NCI-H446 treated with DMSO at 0.1 percent for 48 hours (cell line): ENCODE data around the gene RAB7B.

Experiments
- DNase-seq: peaks from one replicate; lab custom pipeline; 2025; lab: John Stamatoyannopoulos, UW

RAB7B gene

DNA sequence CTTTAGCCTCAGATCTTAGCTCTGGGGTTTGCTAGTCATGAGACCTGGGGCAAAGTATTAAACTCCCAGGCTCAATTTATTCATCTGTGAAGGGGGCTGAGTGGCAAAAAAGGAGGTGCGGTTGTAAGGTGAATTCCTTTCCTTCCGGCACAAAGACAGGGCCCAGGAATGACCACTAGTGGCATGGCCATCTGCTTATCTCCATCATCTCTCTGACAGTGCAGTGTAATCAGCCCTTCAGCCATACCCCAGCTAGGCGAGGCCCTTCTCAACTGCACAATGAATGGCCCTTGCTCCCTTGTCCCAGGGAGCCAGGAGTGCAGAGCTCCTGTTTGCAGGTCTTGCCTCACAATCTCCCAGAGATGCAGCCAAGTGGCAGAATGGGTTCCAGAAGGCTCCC, 54.3 kb downstream of the RAB7B start:
- no peak for DNase-seq

DNA sequence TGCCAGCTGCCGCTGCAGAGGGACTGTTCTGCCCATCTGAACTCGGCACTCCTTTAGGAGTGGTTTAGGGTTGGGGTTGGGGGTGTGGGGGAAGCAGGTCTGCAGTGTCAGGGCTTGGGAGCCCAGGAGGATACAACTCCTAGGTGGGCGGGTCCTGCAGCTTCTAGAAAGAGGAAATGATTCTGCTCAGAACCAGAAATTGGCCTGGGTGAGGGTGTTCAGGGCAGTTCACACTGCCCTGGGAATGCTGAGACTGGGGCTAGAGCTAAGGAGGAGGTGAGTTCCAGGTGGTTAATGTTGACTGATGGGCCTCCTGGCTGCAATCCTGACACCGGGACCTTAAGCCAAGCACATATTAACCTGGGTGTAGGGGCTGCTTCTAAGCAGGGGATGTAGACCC, 55.2 kb downstream of the RAB7B start:
- no peak for DNase-seq

DNA sequence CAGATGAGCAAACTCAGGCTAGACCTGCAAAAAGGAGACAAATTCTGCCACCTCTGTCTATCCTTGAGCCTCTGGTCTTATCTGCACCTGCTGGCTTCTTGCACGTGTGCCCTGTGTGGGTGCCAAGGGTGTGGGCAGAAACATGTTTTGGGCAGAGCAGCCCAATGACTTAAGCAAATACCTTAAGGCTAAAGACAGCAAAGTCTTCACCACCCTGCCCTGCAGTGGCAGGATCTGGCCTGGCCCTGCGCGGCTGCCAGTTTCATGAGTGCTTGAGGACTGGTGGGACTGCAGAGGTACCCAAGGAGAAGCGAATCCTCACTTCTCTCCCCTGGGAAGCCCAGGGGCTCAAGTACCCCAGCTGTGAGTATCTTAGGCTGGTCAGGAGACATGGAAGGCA, 56.2 kb downstream of the RAB7B start:
- DNase-seq, result no peak

DNA sequence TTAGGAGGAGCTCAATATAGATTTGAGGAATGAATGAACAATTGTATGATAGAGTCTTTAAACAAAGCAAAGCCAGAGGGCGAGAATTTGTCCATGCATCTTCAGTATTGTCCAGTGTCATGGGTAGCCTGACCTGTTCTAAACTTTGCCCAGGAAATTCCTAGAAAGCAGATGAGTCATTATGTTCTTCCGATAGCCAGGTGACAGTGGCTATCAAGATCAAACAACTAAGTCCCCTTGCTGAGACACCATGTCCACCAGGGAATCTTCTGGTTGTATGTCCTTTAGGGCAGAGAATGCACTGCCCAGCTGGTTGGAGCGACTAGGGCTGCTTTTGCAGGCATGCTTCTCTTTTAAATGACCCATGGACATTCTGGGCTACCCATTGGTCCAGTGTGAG, 58.1 kb downstream of the RAB7B start:
- DNase-seq, result no peak

DNA sequence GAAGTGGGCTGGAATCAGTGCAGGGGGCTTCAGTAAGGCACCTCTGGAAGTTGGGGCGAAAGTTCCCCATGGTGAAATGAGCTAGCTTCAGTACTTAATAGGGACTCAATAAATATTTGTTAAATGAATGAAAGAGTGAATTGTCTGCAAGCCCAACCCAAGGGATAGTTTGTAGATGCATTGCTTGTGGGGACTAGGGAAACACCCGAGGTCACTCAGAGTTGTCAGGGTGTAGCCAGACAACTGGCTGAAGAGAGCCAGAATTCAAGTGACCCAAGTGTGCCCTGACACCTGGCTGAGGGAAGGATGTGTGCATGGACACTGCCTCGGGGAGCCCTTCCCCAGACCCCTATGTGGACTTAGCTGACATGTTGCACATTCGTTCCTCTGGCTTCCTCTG, 58.7 kb downstream of the RAB7B start:
- DNase-seq, result no peak

DNA sequence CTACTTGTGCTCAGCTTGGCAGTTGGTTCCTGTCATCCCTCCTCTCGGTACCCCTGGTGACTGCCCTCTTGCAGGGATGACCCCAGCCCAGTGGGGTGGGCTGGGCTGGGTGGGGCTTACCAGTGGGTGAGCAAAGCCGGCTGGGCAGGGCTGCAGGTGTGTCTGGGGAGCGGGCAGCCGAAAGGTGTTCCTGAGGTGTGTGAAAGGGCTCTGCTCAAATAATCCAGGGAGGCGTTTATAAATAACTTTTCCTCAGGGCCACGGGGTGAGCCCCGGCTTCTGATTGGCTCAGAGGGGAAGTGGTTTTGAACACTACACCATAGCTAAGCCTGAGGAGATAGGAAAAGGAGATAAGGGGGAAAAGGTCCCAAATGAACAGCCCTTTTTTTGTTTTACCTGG, 60.0 kb downstream of the RAB7B start, which contains the start of gene SLC26A9:
SLC26A9 (minus strand) TSS at position 212 of the 400 bp plus-strand sequence. CDS start 7,636 bp downstream, outside the sequence.
- DNase-seq, result no peak

DNA sequence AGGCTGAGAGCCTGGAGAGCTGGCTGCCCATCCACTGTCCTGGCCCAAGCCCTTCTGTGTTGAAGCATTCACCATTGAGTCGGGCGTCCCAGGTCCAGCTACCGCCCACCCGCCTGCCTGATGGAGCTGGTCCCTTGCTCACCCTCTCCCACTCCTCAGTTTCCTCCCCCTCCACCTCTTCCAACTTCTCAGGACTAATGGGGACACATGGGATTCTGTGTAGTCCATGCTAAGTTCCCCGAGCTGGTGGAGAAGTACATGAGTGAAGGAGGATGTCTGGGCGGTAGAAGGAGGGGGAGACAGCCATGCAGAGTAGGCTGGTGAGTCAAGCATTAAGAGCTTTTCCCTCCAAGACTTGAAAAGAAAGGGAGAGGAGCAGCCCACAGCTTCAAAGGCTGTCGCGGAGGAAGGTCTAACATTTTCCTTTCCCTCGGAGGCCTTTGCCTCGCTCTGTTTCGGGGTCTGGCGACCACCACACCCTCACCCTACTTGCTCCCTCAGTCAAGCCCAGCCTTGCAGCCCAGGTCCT, 60.5 kb downstream of the RAB7B start:
- DNase-seq, result no peak

DNA sequence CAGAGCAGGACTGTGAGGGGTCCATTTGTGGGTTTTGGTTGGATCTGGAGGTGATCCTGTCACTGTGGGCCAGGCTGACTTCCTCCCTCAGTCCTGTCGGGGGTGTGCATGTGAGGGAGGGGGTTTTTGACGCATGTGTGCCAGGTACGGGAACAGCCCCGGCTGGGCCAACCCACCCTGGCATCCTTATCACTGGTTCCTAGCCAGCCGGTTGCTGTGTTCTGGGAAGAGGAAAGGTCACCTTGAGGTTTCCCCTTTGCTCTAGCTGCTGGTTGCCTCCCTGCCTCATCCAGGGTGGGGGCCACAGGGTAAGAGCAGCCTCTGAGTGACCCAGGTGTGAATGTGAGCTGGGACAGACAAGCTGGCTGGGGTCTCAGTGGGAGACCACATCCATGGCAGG, 62.5 kb downstream of the RAB7B start:
- no peak for DNase-seq

DNA sequence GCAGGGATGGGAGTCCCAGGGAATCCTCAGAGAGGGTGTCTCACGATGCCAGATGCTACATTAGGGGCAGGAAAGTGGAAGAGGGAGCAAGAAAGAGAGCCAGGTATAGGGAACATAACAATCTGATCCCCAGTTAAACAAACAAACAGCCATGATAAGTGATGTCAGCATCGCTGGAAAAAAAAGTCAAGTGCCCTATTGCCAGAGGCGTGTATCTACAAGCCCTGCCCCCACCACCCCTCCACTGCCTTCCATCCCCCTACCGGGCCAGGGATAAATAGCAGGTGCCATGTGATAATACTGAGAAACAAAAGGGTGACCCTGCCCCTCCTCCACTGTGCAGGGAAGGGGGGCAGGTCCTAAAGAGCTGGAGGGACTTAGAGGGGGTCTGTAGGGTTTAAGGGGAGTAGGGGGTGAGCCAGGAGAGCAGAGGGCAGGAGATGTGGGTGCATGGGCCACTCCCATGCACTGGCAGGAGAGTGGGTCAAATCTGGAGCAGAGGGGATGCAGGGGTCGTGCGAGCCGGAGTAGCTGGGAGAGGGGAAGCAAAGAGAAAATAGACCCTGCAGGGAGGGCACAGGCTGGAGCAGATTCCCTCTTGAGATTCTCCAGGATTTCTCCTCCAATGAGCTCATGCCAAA, 63.4 kb downstream of the RAB7B start:
- no peak for DNase-seq

DNA sequence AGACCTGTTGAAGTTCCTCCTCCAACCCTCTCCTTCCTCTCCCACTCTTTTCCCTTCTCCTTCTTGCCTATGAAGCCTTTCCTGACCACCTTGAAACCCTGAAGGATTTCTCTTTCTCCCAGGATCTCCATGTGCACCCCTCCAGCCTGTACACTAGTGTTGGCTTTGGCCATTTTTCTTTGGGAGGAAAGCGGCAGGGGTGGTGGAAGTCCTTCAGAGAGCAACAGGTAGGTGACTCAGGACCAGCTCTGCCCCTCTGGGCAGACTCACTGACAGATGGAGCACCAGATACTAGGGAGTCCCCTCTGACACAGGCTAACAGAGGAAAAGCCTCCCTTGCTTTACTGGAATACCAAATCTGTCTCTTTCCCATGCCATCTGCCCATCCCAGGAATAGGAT, 64.5 kb downstream of the RAB7B start:
- DNase-seq, result no peak

DNA sequence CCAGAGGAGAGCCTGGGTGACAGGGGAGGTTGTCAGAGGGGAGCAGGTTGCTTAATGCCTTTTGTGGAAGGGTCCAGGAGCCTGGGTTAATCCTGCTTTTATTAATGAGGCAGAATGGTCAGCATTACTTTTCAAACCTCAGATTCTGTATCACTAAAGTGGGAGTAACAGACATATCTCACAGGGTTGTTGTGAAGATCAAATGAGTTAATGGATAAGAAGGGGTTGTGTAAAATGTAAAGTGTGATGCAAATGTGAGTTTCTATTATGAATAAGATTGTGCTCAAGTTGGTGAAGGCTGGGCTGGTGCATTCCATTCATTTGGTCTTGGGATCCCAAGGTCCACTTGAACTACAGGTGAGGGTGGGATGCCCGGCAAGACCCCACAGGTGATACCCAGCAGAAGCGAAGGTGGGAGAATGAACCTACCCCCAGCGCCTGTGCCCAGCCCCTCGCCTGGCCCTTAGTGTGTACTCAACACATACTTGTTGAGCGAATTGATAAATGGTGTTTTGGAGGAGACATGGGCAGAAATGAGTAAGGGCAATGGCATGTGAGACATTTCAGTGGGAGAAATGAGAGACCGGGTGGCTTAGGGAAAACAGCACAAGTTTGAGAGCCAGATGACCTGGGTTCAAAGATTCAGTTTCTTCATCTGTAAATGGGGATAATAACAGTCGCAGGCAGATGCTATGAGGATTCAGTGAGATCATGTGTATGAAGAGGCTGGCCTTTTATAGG, 66.2 kb downstream of the RAB7B start:
- no peak for DNase-seq

DNA sequence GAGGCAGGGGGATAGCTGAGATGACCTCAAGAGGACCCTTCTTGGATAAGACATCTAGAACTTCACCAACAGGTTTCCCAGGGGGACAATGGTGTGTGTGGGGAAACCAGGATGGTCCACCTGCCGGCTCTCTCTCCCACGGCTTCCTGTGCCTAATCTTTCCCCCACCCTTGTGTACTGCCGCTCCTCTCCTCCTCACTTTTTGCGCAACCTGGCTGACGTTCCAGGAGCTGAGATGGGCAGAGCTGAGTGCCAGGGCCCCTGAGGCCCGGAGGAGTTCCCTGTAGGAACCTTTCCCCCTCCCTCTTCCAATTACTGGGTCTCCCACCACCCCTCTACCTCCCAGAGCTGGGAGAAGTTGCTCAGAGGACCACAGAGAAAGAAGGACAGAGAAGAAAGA, 66.9 kb downstream of the RAB7B start:
- DNase-seq, result no peak

DNA sequence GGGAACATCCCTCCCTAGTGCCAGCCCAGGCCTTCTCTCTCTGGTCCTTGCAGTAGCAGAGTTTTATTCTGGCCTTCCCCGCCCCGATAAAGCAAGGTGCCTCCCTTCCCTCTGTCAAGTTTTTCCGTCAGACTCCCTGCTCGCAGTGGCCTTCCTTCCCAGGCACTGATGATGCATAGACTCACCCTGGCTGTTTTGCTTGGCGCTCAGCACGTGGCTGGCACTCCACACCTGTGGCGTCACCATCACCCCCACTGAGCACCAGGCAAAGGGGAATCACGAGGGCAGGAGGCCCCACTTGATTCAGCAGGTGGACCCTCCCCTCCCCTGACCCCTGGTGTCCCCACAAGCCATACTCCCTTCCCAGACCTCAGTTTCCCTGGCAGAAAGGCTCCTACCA, 67.3 kb downstream of the RAB7B start:
- DNase-seq, result no peak

DNA sequence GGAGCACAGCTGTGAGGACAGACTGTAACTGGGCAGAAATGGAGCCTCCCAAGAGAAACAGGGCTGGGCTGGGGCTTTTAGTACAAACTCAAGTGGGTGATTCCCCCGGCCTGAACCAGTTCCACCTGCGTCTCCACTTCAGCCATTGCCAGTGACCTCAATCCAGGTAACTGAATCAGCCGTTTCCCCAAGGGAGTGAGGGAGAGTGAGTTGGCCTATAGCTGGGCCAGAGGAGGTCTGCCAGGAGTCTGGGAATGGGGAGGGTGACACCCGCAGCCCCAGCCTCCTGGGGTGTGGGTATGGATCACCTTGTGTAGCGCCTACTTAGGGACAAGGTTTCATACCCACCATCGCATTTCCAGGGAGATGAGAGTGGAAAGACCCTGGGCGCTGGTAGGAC, 68.4 kb downstream of the RAB7B start:
- DNase-seq, result no peak

DNA sequence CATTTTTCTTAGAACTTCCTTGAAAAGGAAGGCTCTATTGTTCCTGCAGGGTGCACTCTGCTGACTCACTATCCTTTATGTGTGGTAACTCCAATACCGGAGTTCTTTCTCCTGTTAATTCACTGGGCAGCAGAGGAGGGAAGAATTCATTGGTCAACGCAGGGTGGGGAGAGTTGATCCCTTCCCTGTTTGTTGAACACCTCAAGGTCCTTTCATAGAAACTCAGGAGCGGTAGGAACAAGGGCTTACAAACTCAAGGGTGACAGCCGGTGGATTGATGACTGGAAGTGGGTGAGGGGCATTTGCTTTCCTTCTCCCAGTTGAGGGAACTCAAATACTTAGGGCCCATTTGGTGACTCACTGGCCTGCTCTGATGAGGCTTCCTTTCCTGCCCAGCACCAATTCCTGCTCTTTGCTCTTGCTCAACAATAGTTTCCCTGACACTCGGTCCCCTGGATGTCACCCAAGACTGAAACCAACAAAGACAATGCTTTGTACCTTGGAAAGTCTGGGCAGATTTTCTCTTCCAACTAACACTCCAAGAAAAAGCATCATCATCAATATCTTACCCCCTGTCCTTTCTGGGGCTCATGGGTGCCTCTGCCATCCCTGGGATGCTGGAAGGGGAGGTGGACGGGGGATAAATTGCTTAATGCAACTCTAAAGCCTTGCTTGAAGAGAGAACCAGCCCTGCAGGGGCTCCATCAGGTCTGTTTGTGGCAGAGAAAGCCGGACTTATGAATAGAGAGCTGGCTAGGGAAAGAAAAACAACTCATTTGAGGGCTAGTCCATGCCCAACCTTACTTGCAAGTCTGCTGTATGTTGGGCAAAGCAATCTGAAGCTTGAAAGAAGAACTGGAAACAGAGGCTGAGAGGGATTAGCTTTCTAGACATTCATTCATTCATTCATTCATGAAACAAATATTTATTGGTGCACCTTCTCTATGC, 69.2 kb downstream of the RAB7B start:
- no peak for DNase-seq

DNA sequence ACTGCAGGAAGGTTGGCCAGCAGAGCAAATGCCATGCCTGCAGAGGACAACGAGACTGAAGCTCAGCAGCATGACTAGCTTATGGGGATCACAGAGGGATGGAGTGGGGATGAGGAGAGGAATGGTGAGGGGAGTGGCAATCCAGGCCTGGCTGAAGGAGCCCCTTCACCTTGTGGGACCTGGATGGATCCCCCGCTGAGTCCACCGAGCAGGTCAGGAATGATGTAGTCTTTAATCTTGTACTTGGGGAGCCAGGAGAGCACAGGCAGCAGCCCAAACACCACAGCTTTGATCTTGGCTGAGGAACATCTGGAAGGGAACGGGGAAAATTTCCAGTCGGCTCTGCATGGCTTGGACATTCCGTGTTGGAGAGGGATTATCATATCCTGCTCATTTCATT, 70.4 kb downstream of the RAB7B start:
- DNase-seq, result no peak

DNA sequence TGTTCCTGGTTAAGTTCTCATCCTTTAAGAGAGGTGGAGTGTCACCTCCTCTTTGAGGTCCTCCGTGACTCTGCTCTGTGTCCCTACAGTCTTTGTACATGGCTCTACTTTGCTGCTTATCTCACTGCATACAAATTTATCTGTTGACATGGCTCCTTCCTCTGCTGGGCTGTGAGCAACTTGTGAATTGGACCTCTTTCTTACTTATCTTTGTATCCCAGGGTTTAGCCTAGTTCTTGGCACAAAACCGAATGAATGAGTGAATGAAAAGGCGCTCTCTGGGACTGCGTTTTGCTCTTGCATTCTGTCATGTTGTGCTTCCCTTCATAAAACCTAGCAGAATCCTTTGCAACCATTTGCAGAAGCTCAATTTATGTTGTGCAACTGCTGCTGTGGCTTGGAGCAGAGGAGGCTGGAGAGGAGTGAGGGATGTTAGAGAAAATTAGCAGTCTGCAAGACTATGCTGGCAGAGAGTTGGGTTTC, 72.4 kb downstream of the RAB7B start:
- DNase-seq, result no peak

DNA sequence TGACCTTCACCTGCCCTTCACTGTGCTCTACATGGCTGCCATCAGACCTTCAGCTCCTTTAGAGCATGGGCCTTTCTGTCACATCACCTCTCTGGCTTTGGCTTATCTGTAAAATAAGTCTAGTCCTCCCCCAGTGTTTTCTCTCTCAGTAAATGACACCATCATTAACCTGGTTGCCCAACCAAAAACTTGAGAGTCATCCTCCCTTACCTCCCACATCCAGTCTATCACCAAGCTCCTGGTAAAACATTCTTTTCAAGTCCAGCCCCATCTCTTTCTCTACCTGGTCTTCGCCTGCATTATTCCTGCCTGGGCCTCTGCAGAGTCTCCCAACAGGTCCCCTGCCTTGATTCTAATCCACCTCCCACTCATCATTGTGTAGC, 73.0 kb downstream of the RAB7B start:
- DNase-seq, result no peak

DNA sequence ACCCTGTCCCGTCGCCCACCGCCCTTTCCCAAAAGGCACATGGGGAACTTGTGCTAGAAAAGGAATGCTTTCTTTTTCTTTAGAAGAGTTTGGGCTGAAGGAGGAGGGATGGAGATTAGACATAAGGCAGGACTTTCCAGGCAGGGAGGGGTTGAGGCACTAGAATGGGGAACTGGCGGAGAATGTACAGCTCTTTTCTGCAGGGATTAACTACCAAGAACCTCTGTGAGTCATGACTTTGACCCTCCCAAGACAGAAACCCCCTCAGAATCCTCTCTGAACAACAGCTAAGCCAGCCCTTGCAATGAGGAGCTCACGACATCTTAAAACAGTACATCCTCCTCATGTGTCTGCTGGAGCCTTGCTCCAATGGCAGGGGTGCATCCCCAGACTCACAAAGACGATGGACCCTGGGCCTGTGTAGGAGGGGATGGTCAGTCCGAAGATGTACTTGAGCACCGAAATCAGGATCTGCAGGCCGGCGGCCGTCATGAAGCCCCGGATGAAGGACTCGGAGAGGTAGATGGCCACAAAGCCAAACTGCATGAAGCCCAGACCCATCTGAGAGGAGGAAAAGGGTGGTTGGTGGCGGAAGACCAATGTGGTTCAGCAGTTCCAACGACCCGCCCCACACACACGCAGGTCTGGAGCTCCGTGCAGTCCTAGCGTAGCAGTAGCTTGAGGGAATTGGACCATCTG, 73.5 kb downstream of the RAB7B start:
- no peak for DNase-seq

DNA sequence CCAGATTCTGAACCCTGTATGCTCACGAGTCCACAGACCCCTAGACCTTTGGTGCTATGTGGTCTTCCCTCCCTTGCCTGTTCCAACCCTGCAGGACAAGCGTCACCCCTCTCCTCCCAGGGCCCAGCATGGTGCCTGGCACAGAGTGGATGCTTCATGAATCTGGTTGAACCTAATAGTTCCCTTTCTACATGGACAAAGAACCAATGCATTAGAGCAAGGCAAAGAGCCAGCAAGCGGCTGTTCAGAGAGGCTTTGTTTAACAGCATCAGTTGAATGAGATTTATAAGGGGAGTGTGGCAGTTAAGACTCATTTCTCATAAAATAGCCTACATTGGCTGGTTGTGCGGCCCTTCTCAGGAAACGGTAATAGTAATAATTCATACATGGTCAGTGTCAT, 74.9 kb downstream of the RAB7B start:
- no peak for DNase-seq

DNA sequence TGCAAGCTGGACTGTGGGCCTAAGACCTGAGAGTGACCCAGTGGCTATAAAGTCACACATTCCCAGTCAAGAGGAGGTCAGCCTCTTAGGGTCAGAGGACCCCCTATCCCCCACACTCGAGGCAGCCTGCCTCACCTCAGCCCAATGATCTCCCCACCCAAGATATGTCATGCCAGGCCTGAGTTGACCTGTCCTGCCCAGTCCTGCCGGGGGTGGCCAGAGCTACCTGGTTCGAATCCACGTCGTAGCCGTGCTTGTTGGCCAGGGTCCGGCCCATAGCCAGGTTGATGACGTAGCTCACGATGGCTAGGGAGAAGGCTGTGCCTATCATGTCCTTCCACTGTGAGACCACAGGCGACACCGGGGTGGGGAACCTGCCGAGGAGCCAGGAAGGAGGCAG, 75.5 kb downstream of the RAB7B start:
- DNase-seq, result no peak

DNA sequence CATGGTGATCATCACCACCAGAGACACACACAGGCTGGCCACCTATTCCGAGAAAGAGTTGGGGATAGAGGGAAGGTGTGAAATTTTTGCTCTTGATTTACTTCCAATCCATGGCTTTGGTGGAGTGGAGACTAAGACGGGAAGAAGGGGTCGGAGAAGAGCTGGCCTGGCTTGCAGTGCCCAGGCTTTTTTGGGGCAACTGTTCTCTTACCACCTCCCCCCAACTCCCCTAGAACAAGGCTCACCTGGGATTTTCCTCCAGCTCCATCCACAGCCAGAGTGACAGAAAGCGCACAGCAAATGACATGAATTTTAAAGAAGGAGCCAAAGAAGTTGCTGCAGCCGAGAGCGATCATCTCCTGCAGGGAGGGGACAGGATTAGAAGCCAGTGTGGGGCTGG, 75.9 kb downstream of the RAB7B start:
- DNase-seq, result no peak
